Measurements from ENCODE around the gene MVK. TPM values are rescaled to one million over a fixed set of nuclear protein-coding genes. Genes with fewer than 3 reads are reported as not detected.

MVK gene
- total RNA-seq, 4 donors from 2014 or later, result 17.2 to 157 (median 25.4) TPM

- in situ Hi-C loops (cut with MboI; ENCODE audit: low pct_ligation_motif_present in 1 of 4, low pct_unique_long_range_greater_than_20kb in 1 of 4, low sequenced_read_pairs in 3 of 4) (no loop called here), intact Hi-C loops (cut with DNase I; ENCODE audit: low total_unique reads) (loop anchor here (1.0 kb wide), 1 partner anchor 177 kb away; no protein-coding TSS in a partner anchor)
- Histone ChIP-seq H3K4me1 (peaks cover 2 to 6% (median 3%) of the 10 kb centered on the region in 4 donors), H3K9me3 (no peaks in the 10 kb centered on the region), H3K27me3 (no peaks in the 10 kb centered on the region), H3K36me3 (peaks cover 0 to 5% (median 0%) of the 10 kb centered on the region in 4 donors), H3K27ac (no peak overlapping the region), H3K4me3 (no peak overlapping the region)
- DNase-seq, result peak; percentile 84
- WGBS, 2 donors (ENCODE audit: low coverage in 1 of 2), result 36% methylated on average over 27 of the region's 27 CpGs; no CpG with 5 or more reads in 1 of the 2 donors
- TF ChIP-seq POLR2A (IDR thresholded peaks at IDR 0.05) (no peak), POLR2AphosphoS5 (IDR thresholded peaks at IDR 0.05) (peak in 1 of 3 donors; percentile 16), CTCF (IDR thresholded peaks at IDR 0.05) (peak; percentile 94 to 97 (median 95)), EP300 (IDR thresholded peaks at IDR 0.05; ENCODE audit: low read depth) (no peak)
Measured at GRCh38 chr12:109597795-109598427, 24.3 kb downstream of the MVK start.

- TF ChIP-seq CTCF (IDR thresholded peaks at IDR 0.05) (no peak), POLR2A (IDR thresholded peaks at IDR 0.05) (no peak), POLR2AphosphoS5 (IDR thresholded peaks at IDR 0.05) (no peak), EP300 (IDR thresholded peaks at IDR 0.05; ENCODE audit: low read depth) (no peak)
- H3K36me3 ChIP-seq, result peaks cover 0 to 5% (median 0%) of the 10 kb centered on the region in 4 donors
Measured at GRCh38 chr12:109598428-109598854, 24.8 kb downstream of the MVK start.

GRCh38 chr12:109599087-109599486 lies 25.5 kb downstream of the MVK start:
- Histone ChIP-seq H3K4me1 (peaks cover 2 to 6% (median 3%) of the 10 kb centered on the region in 4 donors), H3K9me3 (no peaks in the 10 kb centered on the region), H3K4me3 (no peak overlapping the region), H3K27me3 (no peaks in the 10 kb centered on the region), H3K27ac (no peak overlapping the region), H3K36me3 (peaks cover 0 to 5% (median 0%) of the 10 kb centered on the region in 4 donors)
- TF ChIP-seq CTCF (IDR thresholded peaks at IDR 0.05), result no peak
- no peak for TF ChIP-seq POLR2AphosphoS5 (IDR thresholded peaks at IDR 0.05)
- TF ChIP-seq EP300 (IDR thresholded peaks at IDR 0.05; ENCODE audit: low read depth), result no peak
- TF ChIP-seq POLR2A (IDR thresholded peaks at IDR 0.05), result no peak
- in situ Hi-C loops (cut with MboI; ENCODE audit: low pct_ligation_motif_present in 1 of 4, low pct_unique_long_range_greater_than_20kb in 1 of 4, low sequenced_read_pairs in 3 of 4) (no loop called here), intact Hi-C loops (cut with DNase I; ENCODE audit: low total_unique reads) (no loop called here)
- 67 to 91% methylated on average over 1 to 7 of the region's 7 CpGs for WGBS, 2 donors (ENCODE audit: low coverage in 1 of 2)
- DNase-seq, result no peak

More at GRCh38 chr12:109598428-109598854, 24.8 kb downstream of the MVK start:
- peaks cover 2 to 6% (median 3%) of the 10 kb centered on the region in 4 donors for H3K4me1 ChIP-seq
- no peak for DNase-seq
- no peaks in the 10 kb centered on the region for H3K9me3 ChIP-seq
- no peak overlapping the region for H3K27ac ChIP-seq
- 86% methylated on average over 11 of the region's 11 CpGs; no CpG with 5 or more reads in 1 of the 2 donors for WGBS, 2 donors (ENCODE audit: low coverage in 1 of 2)
- intact Hi-C loops (cut with DNase I; ENCODE audit: low total_unique reads), result no loop called here
- in situ Hi-C loops (cut with MboI; ENCODE audit: low pct_ligation_motif_present in 1 of 4, low pct_unique_long_range_greater_than_20kb in 1 of 4, low sequenced_read_pairs in 3 of 4), result no loop called here
- H3K4me3 ChIP-seq, result no peak overlapping the region
- no peaks in the 10 kb centered on the region for H3K27me3 ChIP-seq

GRCh38 chr12:109600481-109600880 lies 26.9 kb downstream of the MVK start:
- no peak for TF ChIP-seq EP300 (IDR thresholded peaks at IDR 0.05; ENCODE audit: low read depth)
- TF ChIP-seq CTCF (IDR thresholded peaks at IDR 0.05), result no peak
- no peak for TF ChIP-seq POLR2AphosphoS5 (IDR thresholded peaks at IDR 0.05)
- TF ChIP-seq POLR2A (IDR thresholded peaks at IDR 0.05), result no peak
- H3K4me1 ChIP-seq, result peaks cover 2 to 6% (median 3%) of the 10 kb centered on the region in 4 donors
- no peaks in the 10 kb centered on the region for H3K9me3 ChIP-seq
- DNase-seq, result no peak
- no peak overlapping the region for H3K4me3 ChIP-seq
- no peaks in the 10 kb centered on the region for H3K36me3 ChIP-seq
- no peaks in the 10 kb centered on the region for H3K27me3 ChIP-seq
- 83 to 86% methylated on average over 2 of the region's 2 CpGs for WGBS, 2 donors (ENCODE audit: low coverage in 1 of 2)
- in situ Hi-C loops (cut with MboI; ENCODE audit: low pct_ligation_motif_present in 1 of 4, low pct_unique_long_range_greater_than_20kb in 1 of 4, low sequenced_read_pairs in 3 of 4) (loop anchor here in 1 of 4 donors (10.0 kb wide), 1 partner anchor 174 kb away; no protein-coding TSS in a partner anchor), intact Hi-C loops (cut with DNase I; ENCODE audit: low total_unique reads) (no loop called here)
- H3K27ac ChIP-seq, result no peak overlapping the region
